Kidney (tissue), 14 donors: ENCODE measurements around the gene RAP1GDS1. TPM values are rescaled to one million over a fixed set of nuclear protein-coding genes. Genes with fewer than 3 reads are reported as not detected.

Experiments used
- DNase-seq, 5 donors: peaks; one replicate each; pipeline ENCODE4 v3.0.0-alpha.2; 2013 to 2020
- FAIRE-seq: peaks from 2 replicates; lab custom pipeline; 2012; peaks lifted over from hg19 to GRCh38; lab: Jason Lieb, UNC
- H3K27ac ChIP-seq, 2 donors: one replicate each; pipeline ENCODE4 v1.7.0; 2013; ENCODE audit warnings: low read depth in 2 of 2, low read length in 2 of 2, inconsistent platforms in 1 of 2
- H3K27me3 ChIP-seq: one replicate; pipeline ENCODE4 v1.7.1; 2013; ENCODE audit warnings: low read length, inconsistent platforms; ENCODE audit not compliant: control insufficient read depth, insufficient read depth
- H3K36me3 ChIP-seq, 3 donors: one replicate each; pipeline versions ENCODE4 v1.7.0 to v1.7.1; 2013; ENCODE audit warnings: low read length in 3 of 3, control low read depth in 1 of 3, inconsistent platforms in 1 of 3; ENCODE audit not compliant: insufficient read depth in 3 of 3, control insufficient read depth in 2 of 3
- H3K4me1 ChIP-seq, 3 donors: one replicate each; pipeline versions ENCODE4 v1.7.0 to v1.7.1; 2013; ENCODE audit warnings: low read length in 3 of 3, inconsistent platforms in 1 of 3, low read depth in 1 of 3; ENCODE audit not compliant: control insufficient read depth in 2 of 3, insufficient read depth in 2 of 3
- H3K4me3 ChIP-seq, 3 donors: one replicate each; pipeline versions ENCODE4 v1.7.0 to v1.8.1; 2013; ENCODE audit warnings: low read length in 3 of 3, control low read depth in 1 of 3, inconsistent platforms in 1 of 3
- H3K9ac ChIP-seq, 3 donors: one replicate each; pipeline versions ENCODE4 v1.7.0 to v1.7.1; 2013; ENCODE audit warnings: low read length in 3 of 3, control low read depth in 1 of 3, inconsistent platforms in 1 of 3
- H3K9me3 ChIP-seq, 3 donors: one replicate each; pipeline versions ENCODE4 v1.7.0 to v1.7.1; 2013; ENCODE audit warnings: low read length in 3 of 3, control low read depth in 1 of 3, inconsistent platforms in 1 of 3; ENCODE audit not compliant: control insufficient read depth in 2 of 3, insufficient read depth in 1 of 3
- intact Hi-C: fragments of 100-400 bp; cut with DNase I; formaldehyde crosslinking; loops from one replicate; pipeline ENCODE4 v1.11.1; 2022
- polyA plus RNA-seq: library from polyadenylated mRNA; stranded (reverse); fragments of 350-450 nt; fragmentation: Illumina TruSeq; extraction: RNeasy Lipid Tissue Mini Kit (QIAGEN cat#74804); gene quantifications from one replicate; pipeline ENCODE4 v1.2.3, GENCODE V29; 2014; ENCODE audit warnings: low read depth, low replicate concordance; ENCODE audit not compliant: insufficient read depth
- total RNA-seq: library from RNA; stranded (reverse); fragmentation: NEBNext Ultra II Directional; extraction: Animal tissue kit (Norgen Biotek cat#: 25700); gene quantifications from one replicate; pipeline ENCODE4 v1.2.1, GENCODE V29; 2021
- TF ChIP-seq, protein P1 (sequence below): IDR thresholded peaks from 3 replicates; pipeline ENCODE4 v1.5.1; 2012; ENCODE audit warnings: mild to moderate bottlenecking, moderate library complexity, borderline replicate concordance; ENCODE audit not compliant: insufficient read depth; ENCODE audit errors: extremely low read depth
- donor health status: control.
- donor health status: control.
- donor health status: control.
- donor health status: control.
- donor health status: control.
- donor health status: DM: yes; HTN: yes; CAD: no.
- donor health status: Normal renal cell carcinoma (clear cell type).

RAP1GDS1 gene
- total and polyA plus RNA-seq, 2 donors from 2014 or later: 23.0 to 42.2 TPM

DNA sequence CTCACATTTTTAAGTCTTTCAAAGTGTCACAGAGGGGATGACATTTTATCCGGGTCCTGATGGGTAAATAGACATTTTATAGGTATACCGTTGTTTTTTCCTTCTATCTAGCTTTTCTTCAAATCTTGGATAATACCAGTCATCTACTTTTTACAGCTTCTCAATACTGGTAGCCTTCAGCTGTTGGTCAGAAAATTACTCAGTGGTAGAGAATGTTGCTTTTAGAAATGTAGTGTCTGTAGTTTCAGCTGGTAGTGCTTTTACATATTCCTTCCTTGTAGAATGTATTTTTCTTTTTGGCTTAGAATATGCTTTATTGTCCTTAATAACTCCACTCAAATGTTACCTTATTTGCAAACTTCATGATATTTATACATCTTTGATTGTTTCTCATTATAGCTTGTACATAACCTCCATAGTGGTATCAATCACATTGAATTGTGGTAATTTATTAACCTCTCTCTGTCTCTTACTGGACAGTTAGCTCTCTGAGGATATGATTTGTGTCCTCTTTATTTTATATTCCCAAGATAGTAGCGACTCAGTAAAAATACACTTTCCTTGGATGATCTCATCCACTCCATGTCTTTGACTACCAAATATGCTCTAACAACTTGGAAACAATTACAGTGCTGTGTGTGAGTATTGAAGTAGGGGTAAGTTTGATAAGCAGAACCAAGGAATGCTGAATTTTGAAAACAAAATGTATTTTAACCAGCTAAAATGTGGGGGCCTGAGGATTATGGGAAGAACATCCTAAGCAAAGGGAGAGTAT lies 53.8 kb downstream of the RAP1GDS1 start:
- FAIRE-seq (no peak), DNase-seq (no peak)
- Histone ChIP-seq H3K27ac (no peak overlapping the region), H3K4me3 (no peak overlapping the region), H3K4me1 (no peaks in the 10 kb centered on the region), H3K27me3 (no peaks in the 10 kb centered on the region), H3K9me3 (no peaks in the 10 kb centered on the region), H3K9ac (no peak overlapping the region), H3K36me3 (no peaks in the 10 kb centered on the region)
- intact Hi-C loops: no loop called here
- TF ChIP-seq, protein P1, sequence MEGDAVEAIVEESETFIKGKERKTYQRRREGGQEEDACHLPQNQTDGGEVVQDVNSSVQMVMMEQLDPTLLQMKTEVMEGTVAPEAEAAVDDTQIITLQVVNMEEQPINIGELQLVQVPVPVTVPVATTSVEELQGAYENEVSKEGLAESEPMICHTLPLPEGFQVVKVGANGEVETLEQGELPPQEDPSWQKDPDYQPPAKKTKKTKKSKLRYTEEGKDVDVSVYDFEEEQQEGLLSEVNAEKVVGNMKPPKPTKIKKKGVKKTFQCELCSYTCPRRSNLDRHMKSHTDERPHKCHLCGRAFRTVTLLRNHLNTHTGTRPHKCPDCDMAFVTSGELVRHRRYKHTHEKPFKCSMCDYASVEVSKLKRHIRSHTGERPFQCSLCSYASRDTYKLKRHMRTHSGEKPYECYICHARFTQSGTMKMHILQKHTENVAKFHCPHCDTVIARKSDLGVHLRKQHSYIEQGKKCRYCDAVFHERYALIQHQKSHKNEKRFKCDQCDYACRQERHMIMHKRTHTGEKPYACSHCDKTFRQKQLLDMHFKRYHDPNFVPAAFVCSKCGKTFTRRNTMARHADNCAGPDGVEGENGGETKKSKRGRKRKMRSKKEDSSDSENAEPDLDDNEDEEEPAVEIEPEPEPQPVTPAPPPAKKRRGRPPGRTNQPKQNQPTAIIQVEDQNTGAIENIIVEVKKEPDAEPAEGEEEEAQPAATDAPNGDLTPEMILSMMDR: no peak

DNA sequence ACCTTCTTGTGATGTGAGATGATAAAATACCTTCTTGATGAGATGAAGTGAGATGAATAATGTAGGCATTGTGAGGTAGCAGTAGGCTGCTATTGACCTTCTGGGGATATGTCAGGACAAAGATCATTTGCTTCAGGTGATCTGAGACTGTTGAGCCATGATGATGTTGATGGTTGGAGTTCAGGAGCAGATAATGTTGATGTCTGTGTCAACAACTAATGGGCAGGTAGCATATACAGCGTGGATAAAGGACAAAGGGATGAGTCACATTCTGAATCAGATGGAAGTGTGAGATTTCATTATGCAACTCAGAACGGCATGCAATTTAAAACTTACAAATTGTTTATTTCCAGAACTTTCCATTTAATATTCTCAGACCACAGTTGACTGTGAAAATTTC lies 57.3 kb downstream of the RAP1GDS1 start:
- TF ChIP-seq, protein P1: no peak
- FAIRE-seq: no peak

DNA sequence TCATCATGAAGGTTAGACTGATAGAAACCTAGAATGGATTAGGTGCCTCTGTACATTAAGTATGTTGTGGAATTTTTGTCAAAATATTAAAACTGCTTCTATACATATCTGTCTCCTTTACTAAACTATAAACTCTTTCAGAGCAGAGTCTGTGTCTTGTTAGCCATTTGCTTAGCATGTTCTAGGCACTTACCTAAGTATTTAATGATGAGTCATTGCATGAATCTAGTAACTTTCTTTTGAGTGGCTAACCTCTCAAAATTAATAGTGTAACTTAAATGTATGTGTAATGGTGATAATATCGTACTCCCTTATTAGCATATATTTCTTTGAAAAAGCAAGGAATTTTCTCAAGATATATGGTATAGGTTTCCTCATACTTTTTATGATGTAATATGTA lies 57.8 kb downstream of the RAP1GDS1 start:
- Histone ChIP-seq H3K9ac (no peak overlapping the region), H3K9me3 (no peaks in the 10 kb centered on the region), H3K27me3 (no peaks in the 10 kb centered on the region), H3K4me3 (no peak overlapping the region), H3K27ac (no peak overlapping the region), H3K36me3 (no peaks in the 10 kb centered on the region), H3K4me1 (no peaks in the 10 kb centered on the region)
- DNase-seq (no peak), FAIRE-seq (no peak)
- intact Hi-C loops: no loop called here
- TF ChIP-seq, protein P1: no peak

More for the DNA sequence above, 57.3 kb downstream of the RAP1GDS1 start:
- H3K9ac ChIP-seq: no peak overlapping the region
- H3K27ac ChIP-seq: no peak overlapping the region
- H3K27me3 ChIP-seq: no peaks in the 10 kb centered on the region
- H3K4me1 ChIP-seq: no peaks in the 10 kb centered on the region
- intact Hi-C loops: no loop called here
- no peaks in the 10 kb centered on the region for H3K9me3 ChIP-seq
- no peak overlapping the region for H3K4me3 ChIP-seq
- DNase-seq: no peak
- no peaks in the 10 kb centered on the region for H3K36me3 ChIP-seq
